HEK293 (cell line): ENCODE results near the gene PSMD8.

Experiments
- EGR2 ChIP-seq: fragments of 450-650 bp; formaldehyde crosslinking; IDR thresholded peaks from 2 replicates; pipeline ENCODE4 v1.5.1; 2016; ENCODE audit warnings: low read depth, missing biosample characterization, missing genetic modification characterization
- KLF8 ChIP-seq: fragments of 450-650 bp; formaldehyde crosslinking; IDR thresholded peaks from 2 replicates; pipeline ENCODE4 v1.5.1; 2016; ENCODE audit warnings: missing biosample characterization, missing genetic modification characterization
- PATZ1 ChIP-seq: fragments of 450-650 bp; formaldehyde crosslinking; IDR thresholded peaks from 2 replicates; pipeline ENCODE4 v1.5.1; 2016; ENCODE audit warnings: missing biosample characterization, missing genetic modification characterization
- PRDM10 ChIP-seq: fragments of 450-650 bp; formaldehyde crosslinking; IDR thresholded peaks from 2 replicates; pipeline ENCODE4 v1.5.1; 2016; ENCODE audit warnings: missing biosample characterization, missing genetic modification characterization
- SP2 ChIP-seq: fragments of 450-650 bp; formaldehyde crosslinking; IDR thresholded peaks from 2 replicates; pipeline ENCODE4 v1.5.1; 2016; ENCODE audit warnings: missing biosample characterization, missing genetic modification characterization
- TSHZ1 ChIP-seq: fragments of 450-650 bp; formaldehyde crosslinking; IDR thresholded peaks from 2 replicates; pipeline ENCODE4 v1.5.1; 2016; ENCODE audit warnings: missing biosample characterization, missing genetic modification characterization, borderline replicate concordance
- ZBTB17 ChIP-seq: fragments of 450-650 bp; formaldehyde crosslinking; IDR thresholded peaks from 2 replicates; pipeline ENCODE4 v1.5.1; 2016; ENCODE audit warnings: missing biosample characterization, missing genetic modification characterization
- ZBTB20 ChIP-seq: fragments of 450-650 bp; formaldehyde crosslinking; IDR thresholded peaks from 2 replicates; pipeline ENCODE4 v1.5.1; 2016; ENCODE audit warnings: missing biosample characterization, missing genetic modification characterization
- ZBTB8A ChIP-seq: fragments of 450-650 bp; formaldehyde crosslinking; IDR thresholded peaks from 2 replicates; pipeline ENCODE4 v1.5.1; 2016; ENCODE audit warnings: missing biosample characterization, missing genetic modification characterization
- ZFP3 ChIP-seq: fragments of 450-650 bp; formaldehyde crosslinking; IDR thresholded peaks from 2 replicates; pipeline ENCODE4 v1.5.1; 2016; ENCODE audit warnings: low read depth, missing biosample characterization, missing genetic modification characterization
- ZNF146 ChIP-seq: fragments of 450-650 bp; formaldehyde crosslinking; IDR thresholded peaks from 2 replicates; pipeline ENCODE4 v1.5.1; 2016; ENCODE audit warnings: missing biosample characterization, missing genetic modification characterization
- ZNF155 ChIP-seq: fragments of 450-650 bp; formaldehyde crosslinking; IDR thresholded peaks from 2 replicates; pipeline ENCODE4 v1.5.1; 2016; ENCODE audit warnings: missing biosample characterization, missing genetic modification characterization
- ZNF19 ChIP-seq: fragments of 450-650 bp; formaldehyde crosslinking; IDR thresholded peaks from 2 replicates; pipeline ENCODE4; 2016; ENCODE audit warnings: missing biosample characterization, missing genetic modification characterization, low read depth
- ZNF335 ChIP-seq: fragments of 450-650 bp; formaldehyde crosslinking; conservative IDR thresholded peaks from 2 replicates; pipeline ENCODE4 v1.5.1; 2016; ENCODE audit warnings: missing biosample characterization, missing genetic modification characterization
- ZNF473 ChIP-seq: fragments of 450-650 bp; formaldehyde crosslinking; IDR thresholded peaks from 2 replicates; pipeline ENCODE4 v1.5.1; 2017; ENCODE audit warnings: missing biosample characterization, missing genetic modification characterization
- ZNF48 ChIP-seq: fragments of 450-650 bp; formaldehyde crosslinking; IDR thresholded peaks from 2 replicates; pipeline ENCODE4 v1.5.1; 2016; ENCODE audit warnings: missing biosample characterization, missing genetic modification characterization
- ZNF521 ChIP-seq: fragments of 450-650 bp; formaldehyde crosslinking; IDR thresholded peaks from 2 replicates; pipeline ENCODE4 v1.5.1; 2017; ENCODE audit warnings: missing biosample characterization, mild to moderate bottlenecking, missing genetic modification characterization
- ZNF561 ChIP-seq: fragments of 450-650 bp; IDR thresholded peaks from 2 replicates; pipeline ENCODE4 v1.5.1; 2018; ENCODE audit warnings: missing biosample characterization, missing genetic modification characterization, borderline replicate concordance
- ZNF571 ChIP-seq: fragments of 450-650 bp; formaldehyde crosslinking; IDR thresholded peaks from 2 replicates; pipeline ENCODE4 v1.5.0; 2017; ENCODE audit warnings: missing biosample characterization, missing genetic modification characterization
- ZNF580 ChIP-seq: fragments of 450-650 bp; formaldehyde crosslinking; IDR thresholded peaks from 2 replicates; pipeline ENCODE4 v1.5.1; 2016; ENCODE audit warnings: missing biosample characterization, missing genetic modification characterization
- ZNF610 ChIP-seq: fragments of 450-650 bp; formaldehyde crosslinking; IDR thresholded peaks from 2 replicates; pipeline ENCODE4 v1.5.1; 2016; ENCODE audit warnings: missing biosample characterization, missing genetic modification characterization, borderline replicate concordance
- ZNF629 ChIP-seq: fragments of 450-650 bp; formaldehyde crosslinking; IDR thresholded peaks from 2 replicates; pipeline ENCODE4 v1.5.1; 2017; ENCODE audit warnings: missing biosample characterization, missing genetic modification characterization
- ZNF645 ChIP-seq: fragments of 450-650 bp; formaldehyde crosslinking; IDR thresholded peaks from 2 replicates; pipeline ENCODE4; 2016; ENCODE audit warnings: missing biosample characterization, missing genetic modification characterization
- ZNF654 ChIP-seq: fragments of 450-650 bp; formaldehyde crosslinking; IDR thresholded peaks from 2 replicates; pipeline ENCODE4 v1.5.1; 2016; ENCODE audit warnings: low read depth, missing biosample characterization, missing genetic modification characterization
- ZNF785 ChIP-seq: fragments of 450-650 bp; formaldehyde crosslinking; IDR thresholded peaks from 2 replicates; pipeline ENCODE4 v1.5.1; 2016; ENCODE audit warnings: missing biosample characterization, missing genetic modification characterization
- ZSCAN30 ChIP-seq: fragments of 450-650 bp; IDR thresholded peaks from 2 replicates; pipeline ENCODE4 v1.5.1; 2018; ENCODE audit warnings: missing biosample characterization, mild to moderate bottlenecking, missing genetic modification characterization, moderate library complexity
- ZSCAN5A ChIP-seq: fragments of 450-650 bp; formaldehyde crosslinking; IDR thresholded peaks from 2 replicates; pipeline ENCODE4 v1.5.1; 2016; ENCODE audit warnings: missing biosample characterization, missing genetic modification characterization

The PSMD8 gene

GRCh38 chr19:38387550-38388348 is 13.4 kb downstream of the PSMD8 start, which contains the start of gene GGN (continued):
- TF ChIP-seq ZBTB17 (tag by site-specific recombination), result peak; percentile 6; the same call in 1 of the 2 replicates
- peak; percentile 10; the same call in 1 of the 2 replicates for TF ChIP-seq ZBTB8A (tag by site-specific recombination)
- no peak for TF ChIP-seq ZNF610 (tag by site-specific recombination)
- TF ChIP-seq ZSCAN5A (tag by site-specific recombination), result no peak
- TF ChIP-seq ZNF48, result no peak
- no peak for TF ChIP-seq ZNF473 (tag by site-specific recombination)
- no peak for TF ChIP-seq TSHZ1 (tag by site-specific recombination)
- peak; percentile 89 for TF ChIP-seq PRDM10 (tag by site-specific recombination)
- peak; percentile 90 for TF ChIP-seq KLF8 (tag by site-specific recombination)
- peak; percentile 61; the same call in 1 of the 2 replicates for TF ChIP-seq ZNF561 (tag by site-specific recombination)
- no peak for TF ChIP-seq ZNF654 (tag by site-specific recombination)
- peak; percentile 8 for TF ChIP-seq PATZ1 (tag by site-specific recombination)
- no peak for TF ChIP-seq ZNF146 (tag by site-specific recombination)
- TF ChIP-seq ZNF645, result no peak
- TF ChIP-seq ZNF785 (tag by site-specific recombination), result no peak
- TF ChIP-seq ZBTB20 (tag by site-specific recombination), result peak; percentile 99
- no peak for TF ChIP-seq ZFP3 (tag by site-specific recombination)
- no peak for TF ChIP-seq ZSCAN30 (tag by site-specific recombination)
- TF ChIP-seq SP2 (tag by site-specific recombination), result peak; percentile 96
- no peak for TF ChIP-seq ZNF155 (tag by site-specific recombination)
- 0 out of 2 replicates have a peak, but pooled peaks have one; percentile 8 for TF ChIP-seq ZNF629 (tag by site-specific recombination)
- no peak for TF ChIP-seq ZNF19
- TF ChIP-seq ZNF521 (tag by site-specific recombination), result no peak
- TF ChIP-seq ZNF571 (tag by site-specific recombination), result no peak
- TF ChIP-seq ZNF580 (tag by site-specific recombination), result peak; percentile 49; the same call in 1 of the 2 replicates
- TF ChIP-seq ZNF335, result peak; percentile 97
- peak; percentile 66 for TF ChIP-seq EGR2
